ENCODE measurements around the gene WDR38. TPM values are rescaled to one million over a fixed set of nuclear protein-coding genes. Genes with fewer than 3 reads are reported as not detected.

The WDR38 gene
- total RNA-seq, 2 donors from 2014 or later, result not detected

- Histone ChIP-seq H3K27ac (peak overlapping the region in 1 of 2 donors; percentile 9), H3K9me3 (no peaks in the 10 kb centered on the region), H3K27me3 (no peaks in the 10 kb centered on the region), H3K4me1 (peaks cover 0 to 12% of the 10 kb centered on the region in 2 donors), H3K36me3 (peaks cover 5% of the 10 kb centered on the region), H3K4me3 (no peak overlapping the region)
- TF ChIP-seq CTCF (IDR thresholded peaks at IDR 0.05), result no peak
- no peak for DNase-seq (ENCODE audit: low spot score)
These were observed 43.3 kb upstream of the WDR38 start for GRCh38 chr9:124809741-124810500.

GRCh38 chr9:124810663-124811355, 42.5 kb upstream of the WDR38 start:
- H3K9me3 ChIP-seq, result no peaks in the 10 kb centered on the region
- no peak overlapping the region for H3K4me3 ChIP-seq
- no peaks in the 10 kb centered on the region for H3K27me3 ChIP-seq
- peaks cover 5% of the 10 kb centered on the region for H3K36me3 ChIP-seq
- peak overlapping the region; percentile 9 to 52 for H3K27ac ChIP-seq
- TF ChIP-seq CTCF (IDR thresholded peaks at IDR 0.05), result peak in 1 of 2 donors; percentile 13
- DNase-seq (ENCODE audit: low spot score), result no peak
- H3K4me1 ChIP-seq, result peaks cover 0 to 12% of the 10 kb centered on the region in 2 donors

- Histone ChIP-seq H3K27ac (peak overlapping the region; percentile 28 to 52), H3K4me1 (peaks cover 0 to 12% of the 10 kb centered on the region in 2 donors), H3K27me3 (no peaks in the 10 kb centered on the region), H3K9me3 (no peaks in the 10 kb centered on the region), H3K36me3 (peaks cover 5% of the 10 kb centered on the region), H3K4me3 (no peak overlapping the region)
- no peak for TF ChIP-seq CTCF (IDR thresholded peaks at IDR 0.05)
- peak; percentile 83 for DNase-seq (ENCODE audit: low spot score)
These were observed 40.8 kb upstream of the WDR38 start for GRCh38 chr9:124812441-124812876.

- Histone ChIP-seq H3K27ac (peak overlapping the region; percentile 28 to 52), H3K4me1 (peaks cover 0 to 12% of the 10 kb centered on the region in 2 donors), H3K36me3 (peaks cover 5% of the 10 kb centered on the region), H3K27me3 (no peaks in the 10 kb centered on the region), H3K9me3 (no peaks in the 10 kb centered on the region), H3K4me3 (no peak overlapping the region)
- TF ChIP-seq CTCF (IDR thresholded peaks at IDR 0.05), result no peak
- DNase-seq (ENCODE audit: low spot score), result no peak
These were observed 40.2 kb upstream of the WDR38 start for GRCh38 chr9:124813041-124813440.

GRCh38 chr9:124813501-124814163, 39.6 kb upstream of the WDR38 start:
- TF ChIP-seq CTCF (IDR thresholded peaks at IDR 0.05), result no peak
- Histone ChIP-seq H3K27ac (peak overlapping the region; percentile 28 to 52), H3K4me1 (peaks cover 0 to 12% of the 10 kb centered on the region in 2 donors), H3K9me3 (no peaks in the 10 kb centered on the region), H3K36me3 (peaks cover 5% of the 10 kb centered on the region), H3K4me3 (no peak overlapping the region), H3K27me3 (no peaks in the 10 kb centered on the region)
- DNase-seq (ENCODE audit: low spot score), result no peak
